A673 (cell line): ENCODE results near the gene SGCD. TPM values are rescaled to one million over a fixed set of nuclear protein-coding genes. Genes with fewer than 3 reads are reported as not detected.

Experiments
- BruUV-seq: library from RNA; stranded (reverse); fragments of 400-500 nt; replicated peaks from 2 replicates; lab custom pipeline; 2021; lab: Mats Ljungman, UMichigan
- CTCF ChIA-PET: fragments of 300-600 bp; sonication (Branson Sonifier 250); formaldehyde crosslinking; loops from one replicate; lab custom pipeline; 2022; ENCODE audit warnings: antibody characterized with exemption; lab: Charles Lee
- POLR2A ChIA-PET: fragments of 300-600 bp; sonication (Branson Sonifier 250); formaldehyde crosslinking; loops from one replicate; lab custom pipeline; 2022; ENCODE audit warnings: antibody characterized with exemption; ENCODE audit not compliant: low non-redundant PET; lab: Charles Lee
- DNase-seq: peaks from one replicate; pipeline ENCODE4 v3.0.0-alpha.2; 2015; ENCODE audit warnings: low spot score
- H3K27ac ChIP-seq: fragments of 200-600 bp; sonication (generic); 2 replicates; pipeline ENCODE4 v1.5.1; 2016; ENCODE audit warnings: mixed run types, low read depth, mild to moderate bottlenecking, mixed read lengths, antibody characterized with exemption, low read length; ENCODE audit not compliant: poor library complexity, severe bottlenecking
- H3K27me3 ChIP-seq: fragments of 200-600 bp; sonication (generic); replicated peaks from 2 replicates; pipeline ENCODE4 v1.6.1; 2017; ENCODE audit warnings: mixed run types, low read depth, mild to moderate bottlenecking, mixed read lengths, antibody characterized with exemption, low read length; ENCODE audit not compliant: insufficient read depth, poor library complexity
- H3K36me3 ChIP-seq: fragments of 200-600 bp; sonication (generic); 2 replicates; pipeline ENCODE4 v1.6.1; 2016; ENCODE audit warnings: mixed run types, mild to moderate bottlenecking, mixed read lengths, antibody characterized with exemption, low read length; ENCODE audit not compliant: insufficient read depth, poor library complexity, severe bottlenecking
- H3K4me1 ChIP-seq: fragments of 200-600 bp; sonication (generic); 2 replicates; pipeline ENCODE4 v1.6.1; 2017; ENCODE audit warnings: mixed run types, mild to moderate bottlenecking, mixed read lengths, antibody characterized with exemption, low read length; ENCODE audit not compliant: insufficient read depth, poor library complexity, severe bottlenecking
- H3K4me3 ChIP-seq: fragments of 200-600 bp; sonication (generic); 2 replicates; pipeline ENCODE4 v1.5.1; 2016; ENCODE audit warnings: low read depth, mixed run types, mild to moderate bottlenecking, mixed read lengths, low read length; ENCODE audit not compliant: poor library complexity, severe bottlenecking
- H3K9me3 ChIP-seq: fragments of 200-600 bp; sonication (generic); 2 replicates; pipeline ENCODE4 v1.6.1; 2016; ENCODE audit warnings: mixed run types, low read depth, mild to moderate bottlenecking, mixed read lengths, antibody characterized with exemption, low read length; ENCODE audit not compliant: poor library complexity, severe bottlenecking
- CTCF ChIP-seq: fragments of 300-800, 200-600 bp; sonication (generic); conservative IDR thresholded peaks from 2 replicates; pipeline ENCODE4 v1.5.1; 2017; ENCODE audit warnings: low read depth, mild to moderate bottlenecking, antibody characterized with exemption, low read length, moderate library complexity, mixed read lengths
- EZH2 ChIP-seq: fragments of 200-600 bp; sonication (generic); IDR thresholded peaks from 2 replicates; pipeline ENCODE4 v1.6.1; 2017; ENCODE audit warnings: borderline replicate concordance, low read depth, mild to moderate bottlenecking, mixed read lengths, antibody characterized with exemption, low read length; ENCODE audit not compliant: poor library complexity, severe bottlenecking
- intact Hi-C: fragments of 100-400 bp; cut with micrococcal nuclease; formaldehyde crosslinking; loops from one replicate; pipeline ENCODE4 v1.10.0; 2022; ENCODE audit not compliant: unreplicated experiment
- total RNA-seq: library from RNA; stranded (reverse); gene quantifications from 2 replicates; pipeline ENCODE4 v1.2.3, GENCODE V29; 2021

SGCD gene
- total RNA-seq, 1 experiment from 2014 or later: 0.17 TPM

GRCh38 chr5:156515803-156516360 lies 188.9 kb downstream of the SGCD start:
- Histone ChIP-seq H3K27ac (no peak overlapping the region), H3K36me3 (no peaks in the 10 kb centered on the region), H3K4me3 (no peak overlapping the region), H3K4me1 (no peaks in the 10 kb centered on the region), H3K27me3 (no peaks in the 10 kb centered on the region), H3K9me3 (no peaks in the 10 kb centered on the region)
- BruUV-seq: no TSS peak
- DNase-seq: no peak
- TF ChIP-seq EZH2 (no peak), CTCF (no peak)
- ChIA-PET POLR2A (no interaction called here), CTCF (no interaction called here)
- intact Hi-C loops: no loop called here

GRCh38 chr5:156522651-156523529 lies 195.9 kb downstream of the SGCD start:
- no TSS peak for BruUV-seq

DNA sequence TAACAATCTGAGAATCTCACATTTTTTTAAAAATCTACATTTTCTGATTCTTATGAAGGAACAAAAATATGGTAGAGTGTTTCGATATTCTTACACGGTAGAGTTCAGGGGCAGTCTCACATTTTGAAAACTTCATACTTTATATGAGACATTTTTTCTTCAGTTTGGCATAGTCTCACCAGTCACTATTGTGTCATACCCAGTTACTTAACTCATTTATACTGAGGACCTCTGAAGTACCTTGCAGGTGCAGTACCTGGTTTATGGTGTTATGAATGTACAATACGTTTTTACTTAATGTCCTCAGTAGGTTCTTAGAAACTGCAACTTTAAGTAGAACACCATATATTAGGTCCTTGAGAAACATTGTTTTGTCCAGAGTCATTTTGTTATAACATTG lies 196.6 kb downstream of the SGCD start:
- intact Hi-C loops: no loop called here

More at GRCh38 chr5:156522651-156523529, 195.9 kb downstream of the SGCD start:
- intact Hi-C loops: no loop called here
- Histone ChIP-seq H3K4me3 (no peak overlapping the region), H3K4me1 (no peaks in the 10 kb centered on the region), H3K9me3 (no peaks in the 10 kb centered on the region), H3K36me3 (no peaks in the 10 kb centered on the region), H3K27ac (no peak overlapping the region), H3K27me3 (no peaks in the 10 kb centered on the region)
- no peak for DNase-seq
- CTCF ChIA-PET: no interaction called here
- no peak for TF ChIP-seq EZH2
- TF ChIP-seq CTCF: no peak
- POLR2A ChIA-PET: no interaction called here

More for the DNA sequence above, 196.6 kb downstream of the SGCD start:
- no peak overlapping the region for H3K27ac ChIP-seq
- TF ChIP-seq CTCF (no peak), EZH2 (no peak)
- no peaks in the 10 kb centered on the region for H3K36me3 ChIP-seq
- CTCF ChIA-PET: no interaction called here
- POLR2A ChIA-PET: no interaction called here
- H3K9me3 ChIP-seq: no peaks in the 10 kb centered on the region
- no peaks in the 10 kb centered on the region for H3K4me1 ChIP-seq
- no peaks in the 10 kb centered on the region for H3K27me3 ChIP-seq
- no peak for DNase-seq
- BruUV-seq: no TSS peak
- no peak overlapping the region for H3K4me3 ChIP-seq
